NOMO-1 treated with DMSO at 0.1 percent for 48 hours (cell line): ENCODE measurements around the gene CALD1.

Experiments used
- DNase-seq: peaks from one replicate; lab custom pipeline; 2025; ENCODE audit not compliant: unreplicated experiment; lab: John Stamatoyannopoulos, UW

Gene CALD1

DNA sequence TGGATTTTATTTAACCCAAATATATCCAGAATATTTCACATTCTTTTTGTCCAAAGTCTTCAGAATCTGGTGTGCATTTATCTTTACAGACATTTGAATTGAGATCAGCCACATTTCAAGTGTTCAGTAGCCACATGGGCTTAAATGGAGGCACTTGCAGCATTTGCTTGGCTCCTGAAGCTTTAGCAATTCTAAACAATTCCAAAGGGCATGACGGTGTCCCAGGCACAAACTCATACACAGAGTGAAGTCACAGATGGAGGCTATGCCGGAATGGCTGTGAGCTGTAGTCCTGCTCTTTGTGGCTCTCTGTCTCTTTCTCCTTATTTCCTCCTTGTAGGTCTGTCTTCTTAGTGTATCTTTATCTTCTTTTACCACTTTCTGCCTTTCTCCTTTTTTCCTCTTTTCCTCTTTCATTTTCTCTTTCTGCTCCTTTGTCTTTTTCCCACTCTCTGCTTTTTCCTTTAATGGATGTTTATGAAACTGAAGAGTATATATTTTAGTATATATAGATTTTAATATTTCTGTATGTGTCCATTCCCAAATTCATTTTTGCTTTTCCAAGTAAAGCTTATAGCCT is 214.5 kb downstream of the CALD1 start:
- no peak for DNase-seq

DNA sequence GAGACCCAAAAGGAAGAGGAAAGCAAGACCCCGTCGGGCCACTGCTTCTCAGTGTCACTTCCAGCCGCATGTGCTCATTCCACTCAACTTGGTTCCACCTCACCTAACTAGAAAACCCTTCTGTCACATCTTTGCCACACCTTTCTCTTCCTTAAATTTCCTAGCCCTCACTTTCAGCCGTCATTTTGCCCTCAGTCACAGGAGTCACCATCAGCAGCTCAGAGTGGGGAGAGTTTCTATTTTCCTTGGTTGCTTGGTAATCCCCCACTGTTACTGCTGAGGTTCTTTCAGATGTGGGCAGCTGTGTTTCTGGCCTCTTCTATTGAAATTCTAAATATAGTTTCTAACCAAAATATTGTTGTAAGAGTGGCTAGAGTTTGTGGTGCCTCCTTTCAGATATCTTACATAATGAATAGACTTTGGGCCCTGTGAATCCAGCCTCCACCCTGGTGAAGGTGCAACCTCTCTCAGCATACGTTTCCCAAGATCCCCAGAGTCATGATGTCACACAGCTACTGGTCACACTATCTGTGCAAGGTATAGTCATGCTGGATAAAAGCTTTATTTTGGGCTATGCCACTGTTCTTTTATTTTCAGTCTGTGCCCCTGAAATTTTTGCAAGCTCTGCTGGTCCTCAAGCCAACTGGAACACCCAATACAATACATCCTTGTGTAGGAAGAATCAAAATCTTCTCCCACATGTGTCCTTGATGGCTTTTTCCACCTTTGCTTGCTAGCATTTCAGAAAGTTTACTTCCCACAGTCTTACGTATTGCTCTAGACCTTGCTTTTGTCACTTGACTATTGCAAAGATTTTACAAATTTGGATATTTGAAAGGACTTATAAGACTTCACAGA is 216.0 kb downstream of the CALD1 start:
- DNase-seq = no peak

DNA sequence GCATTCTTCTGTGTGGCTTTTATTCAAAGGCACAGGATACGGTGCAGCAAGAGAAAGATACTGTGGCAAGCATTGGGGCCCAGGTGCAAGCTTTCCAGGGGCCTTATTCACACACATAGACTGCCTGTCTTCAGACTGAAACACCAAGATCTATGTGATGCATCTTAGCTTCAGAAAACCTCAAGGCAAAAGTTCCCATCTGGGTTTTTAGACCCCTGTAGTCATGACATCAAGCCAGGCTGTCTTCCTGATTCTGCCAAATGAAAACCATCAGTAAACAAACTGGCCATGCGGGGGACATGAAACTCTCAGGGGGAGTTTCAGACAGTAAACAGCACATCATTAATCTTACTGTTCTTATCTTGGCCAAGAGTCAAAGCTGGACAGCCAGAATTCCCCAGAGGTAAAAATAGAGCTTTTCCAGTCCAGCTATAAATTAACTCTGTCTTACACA is 216.7 kb downstream of the CALD1 start:
- no peak for DNase-seq

DNA sequence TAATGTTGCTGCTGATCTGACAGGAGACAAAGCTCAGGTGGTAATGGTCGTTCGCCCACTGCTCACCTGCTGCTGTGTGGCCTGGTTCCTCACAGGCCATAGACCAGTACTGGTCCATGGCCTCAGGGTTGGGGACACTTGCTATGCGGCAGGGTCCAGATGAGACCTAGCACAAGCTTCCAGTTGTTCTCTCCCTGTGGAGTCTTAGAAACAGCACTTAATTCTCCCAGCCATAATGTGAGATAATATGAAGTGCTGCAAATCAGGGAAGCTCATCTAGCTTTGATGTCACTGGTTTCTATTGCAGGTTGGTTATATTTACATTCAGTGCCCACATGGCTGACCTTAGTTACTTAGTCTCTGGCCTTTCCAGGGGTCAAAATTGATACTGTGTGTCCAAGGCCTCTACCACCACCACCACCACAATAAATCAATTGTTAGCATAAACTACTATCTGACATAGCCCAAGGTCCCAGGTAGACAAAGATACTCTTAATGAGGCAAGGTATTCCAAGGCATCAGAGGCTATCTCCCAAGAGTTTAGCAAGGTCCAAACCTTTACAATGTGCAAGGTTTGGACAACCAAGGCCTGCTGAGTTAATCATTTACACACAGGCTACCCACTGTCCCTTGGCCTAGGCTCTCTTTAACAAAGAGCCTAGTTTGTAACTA is 217.9 kb downstream of the CALD1 start:
- DNase-seq = no peak

DNA sequence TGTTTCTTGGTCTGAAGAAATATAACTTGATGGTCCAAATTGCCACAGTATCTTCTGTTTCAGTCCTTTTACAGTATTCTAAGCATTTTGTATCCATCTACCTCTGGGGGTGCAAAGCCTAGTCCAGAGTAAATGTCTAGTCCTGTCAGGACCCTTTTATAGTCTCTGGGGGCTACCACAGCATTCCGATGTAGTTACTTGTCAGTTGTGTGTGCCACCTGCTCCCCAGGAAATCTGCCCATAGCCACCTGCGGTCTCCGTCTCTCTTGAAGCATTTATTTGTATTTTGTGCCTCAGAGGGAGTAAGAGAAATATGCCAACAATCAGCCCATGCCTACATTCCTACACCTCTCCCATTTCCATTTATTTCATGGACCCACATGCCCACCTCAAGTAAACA is 219.7 kb downstream of the CALD1 start:
- no peak for DNase-seq

DNA sequence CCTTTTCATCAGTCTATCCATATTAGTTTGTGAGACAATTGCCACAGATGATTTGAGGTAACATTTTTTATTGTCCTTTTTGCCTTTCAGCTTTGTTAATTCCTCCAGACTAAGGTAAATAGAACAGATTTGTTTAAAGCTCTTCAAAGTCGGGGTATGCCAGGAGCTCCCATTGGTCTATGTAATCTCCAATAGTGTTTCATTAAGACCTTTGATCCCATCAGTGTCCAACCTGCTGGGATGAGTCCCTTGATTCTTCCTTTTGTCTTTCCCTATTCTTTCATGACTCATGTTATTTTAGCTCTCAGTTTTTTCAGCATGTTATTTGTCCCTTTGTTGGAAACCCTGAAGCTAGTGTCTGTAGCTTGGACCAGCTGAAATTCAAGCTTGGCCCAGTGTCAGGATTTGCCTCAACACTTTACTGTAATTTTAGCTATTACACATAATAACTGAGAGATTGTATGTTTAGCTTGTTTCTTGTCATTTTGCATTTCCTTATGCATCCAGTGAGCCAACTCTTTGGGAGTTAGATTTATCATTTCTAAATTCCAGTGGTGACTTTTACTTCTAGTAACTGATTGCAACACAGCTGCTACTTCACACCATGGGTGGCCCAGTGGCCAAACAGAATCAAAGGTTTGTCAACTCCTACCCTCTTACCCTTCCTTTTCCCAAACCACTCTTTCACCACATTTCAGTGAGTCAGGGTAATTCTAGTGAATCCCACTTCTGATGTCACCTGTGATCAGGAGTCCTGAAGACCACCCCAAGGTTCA is 222.1 kb downstream of the CALD1 start:
- DNase-seq = no peak

DNA sequence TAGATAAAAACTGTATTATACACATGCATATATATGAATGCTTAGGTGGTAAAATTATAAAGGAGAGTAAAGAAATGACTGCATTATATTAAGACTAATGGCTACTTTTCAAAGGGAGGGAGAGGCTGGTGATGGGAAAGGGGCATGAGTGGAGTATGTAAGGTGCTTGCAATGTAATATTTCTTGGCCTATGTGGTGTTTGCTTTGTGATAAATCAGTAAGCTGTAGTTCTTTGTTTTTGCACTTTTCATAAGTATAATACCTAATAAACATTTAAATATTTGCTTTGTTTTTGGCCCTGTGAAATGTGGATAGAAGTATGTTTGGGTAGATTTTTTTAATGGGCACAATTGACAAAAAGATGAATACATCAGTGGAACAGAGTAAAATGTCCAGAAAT is 232.8 kb downstream of the CALD1 start:
- no peak for DNase-seq
